HCT116 (cell line): ENCODE measurements around the gene KLHL24.

Source experiments
- EZH2 ChIP-seq: fragments of 200-600 bp; sonication (generic); IDR thresholded peaks from 2 replicates; pipeline ENCODE4 v1.6.1; 2017; ENCODE audit warnings: antibody characterized with exemption, mixed run types
- EZH2phosphoT487 ChIP-seq: fragments of 200-600 bp; IDR thresholded peaks from 2 replicates; pipeline ENCODE4 v1.6.1; 2018; ENCODE audit warnings: antibody characterized with exemption, borderline replicate concordance
- POLR2AphosphoS5 ChIP-seq: IDR thresholded peaks from 2 replicates; pipeline ENCODE4 v1.6.1; 2011; ENCODE audit warnings: mild to moderate bottlenecking, low read depth, low read length, moderate library complexity
- RAD21 ChIP-seq: IDR thresholded peaks from 2 replicates; pipeline ENCODE4 v1.6.1; 2012; ENCODE audit warnings: low read depth, mild to moderate bottlenecking
- YY1 ChIP-seq: IDR thresholded peaks from 2 replicates; pipeline ENCODE4 v1.6.1; 2011; ENCODE audit warnings: low read length, low read depth, moderate library complexity, mild to moderate bottlenecking; ENCODE audit not compliant: insufficient replicate concordance; ENCODE audit errors: extremely low read depth
- ZBTB33 ChIP-seq: IDR thresholded peaks from 2 replicates; pipeline ENCODE4 v1.6.1; 2011; ENCODE audit warnings: mild to moderate bottlenecking, low read length, moderate library complexity; ENCODE audit not compliant: insufficient replicate concordance; ENCODE audit errors: extremely low read depth
- TF ChIP-seq, protein P1 (sequence below): IDR thresholded peaks from 2 replicates; pipeline ENCODE4 v1.6.1; 2012; ENCODE audit warnings: low read depth
- TF ChIP-seq, protein P2 (sequence below), 3 experiments: fragments of 200-600 bp in 1 of 3; sonication (generic) in 1 of 3; IDR thresholded peaks in 2 of 3; conservative IDR thresholded peaks in 1 of 3; 2 replicates each; pipeline ENCODE4 v1.5.1; 2012 to 2017; ENCODE audit warnings: low read depth in 2 of 3, low read length in 2 of 3, antibody characterized with exemption in 1 of 3, borderline replicate concordance in 1 of 3, control low read depth in 1 of 3, mild to moderate bottlenecking in 1 of 3, mixed read lengths in 1 of 3, mixed run types in 1 of 3, moderate library complexity in 1 of 3; ENCODE audit not compliant: insufficient read depth in 1 of 3

- TF ChIP-seq, protein P1, sequence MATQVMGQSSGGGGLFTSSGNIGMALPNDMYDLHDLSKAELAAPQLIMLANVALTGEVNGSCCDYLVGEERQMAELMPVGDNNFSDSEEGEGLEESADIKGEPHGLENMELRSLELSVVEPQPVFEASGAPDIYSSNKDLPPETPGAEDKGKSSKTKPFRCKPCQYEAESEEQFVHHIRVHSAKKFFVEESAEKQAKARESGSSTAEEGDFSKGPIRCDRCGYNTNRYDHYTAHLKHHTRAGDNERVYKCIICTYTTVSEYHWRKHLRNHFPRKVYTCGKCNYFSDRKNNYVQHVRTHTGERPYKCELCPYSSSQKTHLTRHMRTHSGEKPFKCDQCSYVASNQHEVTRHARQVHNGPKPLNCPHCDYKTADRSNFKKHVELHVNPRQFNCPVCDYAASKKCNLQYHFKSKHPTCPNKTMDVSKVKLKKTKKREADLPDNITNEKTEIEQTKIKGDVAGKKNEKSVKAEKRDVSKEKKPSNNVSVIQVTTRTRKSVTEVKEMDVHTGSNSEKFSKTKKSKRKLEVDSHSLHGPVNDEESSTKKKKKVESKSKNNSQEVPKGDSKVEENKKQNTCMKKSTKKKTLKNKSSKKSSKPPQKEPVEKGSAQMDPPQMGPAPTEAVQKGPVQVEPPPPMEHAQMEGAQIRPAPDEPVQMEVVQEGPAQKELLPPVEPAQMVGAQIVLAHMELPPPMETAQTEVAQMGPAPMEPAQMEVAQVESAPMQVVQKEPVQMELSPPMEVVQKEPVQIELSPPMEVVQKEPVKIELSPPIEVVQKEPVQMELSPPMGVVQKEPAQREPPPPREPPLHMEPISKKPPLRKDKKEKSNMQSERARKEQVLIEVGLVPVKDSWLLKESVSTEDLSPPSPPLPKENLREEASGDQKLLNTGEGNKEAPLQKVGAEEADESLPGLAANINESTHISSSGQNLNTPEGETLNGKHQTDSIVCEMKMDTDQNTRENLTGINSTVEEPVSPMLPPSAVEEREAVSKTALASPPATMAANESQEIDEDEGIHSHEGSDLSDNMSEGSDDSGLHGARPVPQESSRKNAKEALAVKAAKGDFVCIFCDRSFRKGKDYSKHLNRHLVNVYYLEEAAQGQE: no peak
- TF ChIP-seq, protein P2, sequence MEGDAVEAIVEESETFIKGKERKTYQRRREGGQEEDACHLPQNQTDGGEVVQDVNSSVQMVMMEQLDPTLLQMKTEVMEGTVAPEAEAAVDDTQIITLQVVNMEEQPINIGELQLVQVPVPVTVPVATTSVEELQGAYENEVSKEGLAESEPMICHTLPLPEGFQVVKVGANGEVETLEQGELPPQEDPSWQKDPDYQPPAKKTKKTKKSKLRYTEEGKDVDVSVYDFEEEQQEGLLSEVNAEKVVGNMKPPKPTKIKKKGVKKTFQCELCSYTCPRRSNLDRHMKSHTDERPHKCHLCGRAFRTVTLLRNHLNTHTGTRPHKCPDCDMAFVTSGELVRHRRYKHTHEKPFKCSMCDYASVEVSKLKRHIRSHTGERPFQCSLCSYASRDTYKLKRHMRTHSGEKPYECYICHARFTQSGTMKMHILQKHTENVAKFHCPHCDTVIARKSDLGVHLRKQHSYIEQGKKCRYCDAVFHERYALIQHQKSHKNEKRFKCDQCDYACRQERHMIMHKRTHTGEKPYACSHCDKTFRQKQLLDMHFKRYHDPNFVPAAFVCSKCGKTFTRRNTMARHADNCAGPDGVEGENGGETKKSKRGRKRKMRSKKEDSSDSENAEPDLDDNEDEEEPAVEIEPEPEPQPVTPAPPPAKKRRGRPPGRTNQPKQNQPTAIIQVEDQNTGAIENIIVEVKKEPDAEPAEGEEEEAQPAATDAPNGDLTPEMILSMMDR (IDR thresholded peaks at IDR 0.05 in 2 of 3, conservative IDR thresholded peaks at IDR 0.05 in 1 of 3; ENCODE audit: borderline replicate concordance in 1 of 3, insufficient read depth in 1 of 3, low read depth in 2 of 3, low read length in 2 of 3): no peak
- TF ChIP-seq EZH2phosphoT487 (no peak), ZBTB33 (no peak), EZH2 (no peak), RAD21 (no peak), YY1 (no peak), POLR2AphosphoS5 (no peak)
These were observed 98.1 kb downstream of the KLHL24 start for GRCh38 chr3:183733553-183733952.
